ENCODE data around the gene UGP2. TPM values are rescaled to one million over a fixed set of nuclear protein-coding genes. Genes with fewer than 3 reads are reported as not detected.

The UGP2 gene
- total RNA-seq, result 100 to 1,000 TPM; 163 to 247 (median 198) TPM

DNA sequence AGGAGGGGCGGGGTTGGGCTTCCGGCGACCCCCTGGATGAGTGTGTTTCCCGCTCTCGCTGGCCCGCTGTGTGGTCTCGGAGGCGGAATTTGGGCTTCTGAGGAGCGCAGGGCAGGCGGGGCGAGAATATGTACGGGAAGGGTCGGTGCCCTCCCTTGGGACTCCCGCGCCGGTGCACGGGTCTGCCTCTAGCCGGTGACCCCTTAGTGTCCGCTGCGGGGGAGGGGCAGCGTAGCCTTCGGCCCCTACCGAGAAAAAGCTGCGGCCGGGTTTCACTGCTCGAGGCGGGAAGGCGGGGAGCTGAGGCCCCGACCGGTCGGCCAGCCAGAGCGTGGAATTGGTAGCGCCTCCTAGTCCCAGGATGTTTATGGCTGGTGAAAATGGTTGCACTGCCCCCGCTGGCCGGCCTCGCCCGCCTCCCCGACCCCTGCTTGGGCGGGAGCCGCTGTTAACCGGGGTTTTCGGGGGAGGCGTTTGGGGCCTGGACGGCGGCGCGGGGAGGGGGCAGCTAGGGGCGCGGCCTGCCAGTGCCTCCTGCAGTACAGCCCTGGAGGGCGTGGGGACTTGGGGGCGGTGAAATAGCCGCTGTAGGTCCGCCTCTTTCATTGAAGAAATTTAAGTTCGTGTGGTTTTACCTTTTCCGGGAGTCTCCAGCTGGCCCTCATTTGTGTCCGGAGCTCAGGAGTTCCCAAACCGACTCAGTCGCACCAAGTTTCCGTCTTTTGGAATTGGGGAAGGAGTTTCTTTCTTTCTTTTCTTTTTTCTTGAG lies at the start of gene UGP2:
Gene UGP2, plus strand, starts transcription at position 643 of the 769 bp plus-strand sequence. CDS start 290 bp downstream, outside the sequence.
- H3K4me1 ChIP-seq, result peaks cover 34 to 46% (median 44%) of the 10 kb centered on the region in 4 donors
- intact Hi-C loops (cut with DNase I), result loop anchor here (5.0 kb wide), 2 partner anchors 46 to 254 kb away; partner anchors contain the start of genes MDH1 and WDPCP

GRCh38 chr2:63792530-63792929 lies 49.2 kb upstream of the UGP2 start:
- no peaks in the 10 kb centered on the region for H3K9me3 ChIP-seq

More for the DNA sequence above, at the start of gene UGP2:
- peak; percentile 97 for DNase-seq (ENCODE audit: extremely low spot score)
- no peaks in the 10 kb centered on the region for H3K36me3 ChIP-seq
- H3K27me3 ChIP-seq, result no peaks in the 10 kb centered on the region
- 0% methylated on average over 16 of the region's 59 CpGs for WGBS
- H3K9me3 ChIP-seq, result no peaks in the 10 kb centered on the region
- peak within 1 kb of the TSS; percentile 74 to 99 (median 90) for H3K4me3 ChIP-seq
- TF ChIP-seq POLR2AphosphoS5 (IDR thresholded peaks at IDR 0.05), result peak; percentile 79 to 95
- TF ChIP-seq POLR2A (IDR thresholded peaks at IDR 0.05; ENCODE audit: low read depth), result peak; percentile 65
- no peak for TF ChIP-seq EP300 (IDR thresholded peaks at IDR 0.05)
- TF ChIP-seq, protein P1, sequence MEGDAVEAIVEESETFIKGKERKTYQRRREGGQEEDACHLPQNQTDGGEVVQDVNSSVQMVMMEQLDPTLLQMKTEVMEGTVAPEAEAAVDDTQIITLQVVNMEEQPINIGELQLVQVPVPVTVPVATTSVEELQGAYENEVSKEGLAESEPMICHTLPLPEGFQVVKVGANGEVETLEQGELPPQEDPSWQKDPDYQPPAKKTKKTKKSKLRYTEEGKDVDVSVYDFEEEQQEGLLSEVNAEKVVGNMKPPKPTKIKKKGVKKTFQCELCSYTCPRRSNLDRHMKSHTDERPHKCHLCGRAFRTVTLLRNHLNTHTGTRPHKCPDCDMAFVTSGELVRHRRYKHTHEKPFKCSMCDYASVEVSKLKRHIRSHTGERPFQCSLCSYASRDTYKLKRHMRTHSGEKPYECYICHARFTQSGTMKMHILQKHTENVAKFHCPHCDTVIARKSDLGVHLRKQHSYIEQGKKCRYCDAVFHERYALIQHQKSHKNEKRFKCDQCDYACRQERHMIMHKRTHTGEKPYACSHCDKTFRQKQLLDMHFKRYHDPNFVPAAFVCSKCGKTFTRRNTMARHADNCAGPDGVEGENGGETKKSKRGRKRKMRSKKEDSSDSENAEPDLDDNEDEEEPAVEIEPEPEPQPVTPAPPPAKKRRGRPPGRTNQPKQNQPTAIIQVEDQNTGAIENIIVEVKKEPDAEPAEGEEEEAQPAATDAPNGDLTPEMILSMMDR (IDR thresholded peaks at IDR 0.05), result peak in 1 of 3 experiments; percentile 30
- H3K27ac ChIP-seq (replicated peaks in 1 of 4), result peak within 1 kb of the TSS; percentile 92 to 98 (median 98)

DNA sequence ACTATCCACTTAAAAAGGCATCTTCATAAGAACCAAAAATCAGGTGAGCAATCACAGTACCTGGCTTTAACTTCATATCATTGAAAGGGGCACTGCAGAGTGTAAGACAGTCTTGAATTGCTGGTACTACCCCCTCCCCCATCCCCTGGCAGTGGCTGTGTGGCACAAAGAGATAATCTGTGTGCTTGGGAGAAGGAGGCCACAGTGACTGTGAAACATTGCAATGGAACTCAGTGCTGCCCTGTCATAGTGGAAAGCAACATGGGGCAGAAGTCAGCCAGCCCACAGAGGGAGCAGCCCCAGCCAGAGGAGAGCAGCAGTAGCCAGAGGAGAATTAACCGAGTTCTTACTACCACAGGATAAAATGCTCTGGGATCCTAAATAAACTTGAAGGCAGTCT lies 45.3 kb upstream of the UGP2 start:
- WGBS, result 100% methylated on average over 1 of the region's 1 CpG
- TF ChIP-seq POLR2AphosphoS5 (IDR thresholded peaks at IDR 0.05) (no peak), EP300 (IDR thresholded peaks at IDR 0.05) (no peak), POLR2A (IDR thresholded peaks at IDR 0.05; ENCODE audit: low read depth) (no peak)
- TF ChIP-seq, protein P1 (IDR thresholded peaks at IDR 0.05), result no peak
- no peaks in the 10 kb centered on the region for H3K36me3 ChIP-seq
- intact Hi-C loops (cut with DNase I), result no loop called here
- H3K4me1 ChIP-seq, result no peaks in the 10 kb centered on the region
- no peaks in the 10 kb centered on the region for H3K9me3 ChIP-seq
- H3K27me3 ChIP-seq, result no peaks in the 10 kb centered on the region
- DNase-seq (ENCODE audit: extremely low spot score), result no peak
- H3K27ac ChIP-seq (replicated peaks in 1 of 4), result no peak overlapping the region
- no peak overlapping the region for H3K4me3 ChIP-seq

More at GRCh38 chr2:63792530-63792929, 49.2 kb upstream of the UGP2 start:
- Histone ChIP-seq H3K4me1 (peaks cover 0 to 3% (median 0%) of the 10 kb centered on the region in 4 donors), H3K27ac (replicated peaks in 1 of 4) (no peak overlapping the region), H3K4me3 (no peak overlapping the region), H3K36me3 (no peaks in the 10 kb centered on the region), H3K27me3 (no peaks in the 10 kb centered on the region)
- no peak for TF ChIP-seq EP300 (IDR thresholded peaks at IDR 0.05)
- TF ChIP-seq, protein P1 (IDR thresholded peaks at IDR 0.05), result no peak
- TF ChIP-seq POLR2AphosphoS5 (IDR thresholded peaks at IDR 0.05), result no peak
- TF ChIP-seq POLR2A (IDR thresholded peaks at IDR 0.05; ENCODE audit: low read depth), result no peak
- intact Hi-C loops (cut with DNase I), result no loop called here
- no peak for DNase-seq (ENCODE audit: extremely low spot score)
- WGBS, result 100% methylated on average over 1 of the region's 1 CpG

DNA sequence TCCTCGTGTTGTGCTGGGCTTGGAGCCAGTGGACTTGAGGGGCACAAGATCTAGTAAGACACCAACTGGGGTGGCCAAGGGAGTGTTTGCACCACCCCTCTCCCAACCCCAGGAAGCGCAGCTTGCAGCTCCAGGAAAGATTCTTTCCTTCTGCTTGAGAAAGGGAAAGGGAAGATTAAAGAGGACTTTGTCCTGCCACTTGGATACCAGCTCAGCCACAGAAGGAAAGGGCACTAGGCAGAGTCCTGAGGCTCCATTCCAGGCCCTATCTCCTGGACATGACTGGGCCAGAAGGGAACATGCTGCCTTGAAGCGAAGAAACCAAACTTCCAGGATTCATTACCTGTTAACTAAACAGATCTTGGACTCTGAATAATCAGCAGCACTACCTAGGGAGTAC lies 44.9 kb upstream of the UGP2 start:
- H3K27me3 ChIP-seq, result no peaks in the 10 kb centered on the region
- no peak overlapping the region for H3K4me3 ChIP-seq
- no peaks in the 10 kb centered on the region for H3K4me1 ChIP-seq
- no peak for DNase-seq (ENCODE audit: extremely low spot score)
- intact Hi-C loops (cut with DNase I), result no loop called here
- no peak overlapping the region for H3K27ac ChIP-seq (replicated peaks in 1 of 4)
- no peak for TF ChIP-seq POLR2AphosphoS5 (IDR thresholded peaks at IDR 0.05)
- TF ChIP-seq EP300 (IDR thresholded peaks at IDR 0.05), result no peak
- no peak for TF ChIP-seq POLR2A (IDR thresholded peaks at IDR 0.05; ENCODE audit: low read depth)
- no peaks in the 10 kb centered on the region for H3K36me3 ChIP-seq
- WGBS, result 100% methylated on average over 3 of the region's 3 CpGs
- H3K9me3 ChIP-seq, result no peaks in the 10 kb centered on the region

DNA sequence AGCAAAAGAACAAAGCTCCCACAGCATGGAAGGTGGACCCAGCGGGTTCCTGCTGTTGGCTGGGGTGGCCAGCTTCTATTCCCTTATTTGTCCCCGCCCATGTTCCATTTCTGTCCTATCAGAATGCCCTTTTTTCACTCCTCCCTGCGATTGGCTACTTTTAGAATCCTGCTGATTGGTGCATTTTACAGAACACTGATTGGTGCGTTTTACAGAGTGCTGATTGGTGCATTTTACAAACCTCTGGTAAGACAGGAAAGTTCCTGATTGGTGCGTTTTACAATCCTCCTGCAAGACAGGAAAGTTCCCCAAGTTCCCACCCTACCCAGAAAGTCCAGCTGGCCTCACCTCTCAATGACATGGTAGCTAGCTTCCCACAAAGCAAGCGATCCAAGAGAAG lies 40.2 kb upstream of the UGP2 start:
- Histone ChIP-seq H3K4me3 (no peak overlapping the region), H3K36me3 (no peaks in the 10 kb centered on the region), H3K27ac (replicated peaks in 1 of 4) (no peak overlapping the region), H3K9me3 (no peaks in the 10 kb centered on the region), H3K4me1 (no peaks in the 10 kb centered on the region), H3K27me3 (no peaks in the 10 kb centered on the region)
- DNase-seq (ENCODE audit: extremely low spot score), result no peak
- WGBS, result 93% methylated on average over 6 of the region's 6 CpGs
- intact Hi-C loops (cut with DNase I), result no loop called here
- TF ChIP-seq POLR2A (IDR thresholded peaks at IDR 0.05; ENCODE audit: low read depth), result no peak
- no peak for TF ChIP-seq EP300 (IDR thresholded peaks at IDR 0.05)
- TF ChIP-seq, protein P1 (IDR thresholded peaks at IDR 0.05), result no peak
- TF ChIP-seq POLR2AphosphoS5 (IDR thresholded peaks at IDR 0.05), result no peak
